ENCODE measurements around the gene B4GALT2.

Gene B4GALT2

GRCh38 chr1:44016041-44016889, 37.3 kb downstream of the B4GALT2 start:
- in situ Hi-C loops (cut with MboI; ENCODE audit: low pct_unique_long_range_greater_than_20kb, low sequenced_read_pairs): no loop called here
- no peak for DNase-seq

- DNase-seq: no peak
- in situ Hi-C loops (cut with MboI; ENCODE audit: low pct_unique_long_range_greater_than_20kb, low sequenced_read_pairs): no loop called here
Measured at GRCh38 chr1:44016890-44017400, 37.9 kb downstream of the B4GALT2 start.

- in situ Hi-C loops (cut with MboI; ENCODE audit: low pct_unique_long_range_greater_than_20kb, low sequenced_read_pairs): no loop called here
- no peak for DNase-seq
Measured at GRCh38 chr1:44019466-44019948, 40.5 kb downstream of the B4GALT2 start.

- DNase-seq: no peak
- in situ Hi-C loops (cut with MboI; ENCODE audit: low pct_unique_long_range_greater_than_20kb, low sequenced_read_pairs): no loop called here
Measured at GRCh38 chr1:44020464-44020863, 41.5 kb downstream of the B4GALT2 start.

- in situ Hi-C loops (cut with MboI; ENCODE audit: low pct_unique_long_range_greater_than_20kb, low sequenced_read_pairs): no loop called here
Measured at GRCh38 chr1:44021156-44021555, 42.1 kb downstream of the B4GALT2 start.

GRCh38 chr1:44021581-44022321, 42.7 kb downstream of the B4GALT2 start:
- in situ Hi-C loops (cut with MboI; ENCODE audit: low pct_unique_long_range_greater_than_20kb, low sequenced_read_pairs): no loop called here
- DNase-seq: no peak

More at GRCh38 chr1:44021156-44021555, 42.1 kb downstream of the B4GALT2 start:
- no peak for DNase-seq

- in situ Hi-C loops (cut with MboI; ENCODE audit: low pct_unique_long_range_greater_than_20kb, low sequenced_read_pairs): no loop called here
- no peak for DNase-seq
Measured at GRCh38 chr1:44024031-44024902, 45.3 kb downstream of the B4GALT2 start.

GRCh38 chr1:44024903-44025525, 46.0 kb downstream of the B4GALT2 start:
- no peak for DNase-seq
- in situ Hi-C loops (cut with MboI; ENCODE audit: low pct_unique_long_range_greater_than_20kb, low sequenced_read_pairs): no loop called here

GRCh38 chr1:44025816-44026215, 46.8 kb downstream of the B4GALT2 start:
- in situ Hi-C loops (cut with MboI; ENCODE audit: low pct_unique_long_range_greater_than_20kb, low sequenced_read_pairs): no loop called here
- no peak for DNase-seq

- in situ Hi-C loops (cut with MboI; ENCODE audit: low pct_unique_long_range_greater_than_20kb, low sequenced_read_pairs): no loop called here
Measured at GRCh38 chr1:44027320-44027719, 48.3 kb downstream of the B4GALT2 start.

GRCh38 chr1:44029260-44029910, 50.4 kb downstream of the B4GALT2 start:
- no peak for DNase-seq
- in situ Hi-C loops (cut with MboI; ENCODE audit: low pct_unique_long_range_greater_than_20kb, low sequenced_read_pairs): no loop called here

More at GRCh38 chr1:44027320-44027719, 48.3 kb downstream of the B4GALT2 start:
- no peak for DNase-seq

- peak; percentile 93 for DNase-seq
- in situ Hi-C loops (cut with MboI; ENCODE audit: low pct_unique_long_range_greater_than_20kb, low sequenced_read_pairs): no loop called here
Measured at GRCh38 chr1:44029911-44030604, 51.0 kb downstream of the B4GALT2 start.

GRCh38 chr1:44030605-44031251, 51.7 kb downstream of the B4GALT2 start:
- in situ Hi-C loops (cut with MboI; ENCODE audit: low pct_unique_long_range_greater_than_20kb, low sequenced_read_pairs): no loop called here
- peak; percentile 60 for DNase-seq

GRCh38 chr1:44031252-44032169, 52.5 kb downstream of the B4GALT2 start, which contains the start of gene SLC6A9:
Gene SLC6A9 (minus strand): TSS chr1:44031462. CDS start chr1:44024277, 7,185 bp downstream.
- DNase-seq: peak; percentile 52

GRCh38 chr1:44032170-44032790, 53.3 kb downstream of the B4GALT2 start:
- in situ Hi-C loops (cut with MboI; ENCODE audit: low pct_unique_long_range_greater_than_20kb, low sequenced_read_pairs): no loop called here
- no peak for DNase-seq

More at GRCh38 chr1:44031252-44032169, 52.5 kb downstream of the B4GALT2 start, which contains the start of gene SLC6A9:
- in situ Hi-C loops (cut with MboI; ENCODE audit: low pct_unique_long_range_greater_than_20kb, low sequenced_read_pairs): no loop called here
